Endometrium (tissue), 2 donors: ENCODE measurements around the gene SLC12A5.
"Not testable (repeated sequence)": the region's sequence is repeated elsewhere in the genome, so short reads cannot be mapped to it uniquely, and the experiment has no call there.

Source experiments
- FAIRE-seq: peaks from 2 replicates; lab custom pipeline; 2012; peaks lifted over from hg19 to GRCh38; lab: Jason Lieb, UNC
- donor health status: control.
- donor health status: control.

Gene SLC12A5

DNA sequence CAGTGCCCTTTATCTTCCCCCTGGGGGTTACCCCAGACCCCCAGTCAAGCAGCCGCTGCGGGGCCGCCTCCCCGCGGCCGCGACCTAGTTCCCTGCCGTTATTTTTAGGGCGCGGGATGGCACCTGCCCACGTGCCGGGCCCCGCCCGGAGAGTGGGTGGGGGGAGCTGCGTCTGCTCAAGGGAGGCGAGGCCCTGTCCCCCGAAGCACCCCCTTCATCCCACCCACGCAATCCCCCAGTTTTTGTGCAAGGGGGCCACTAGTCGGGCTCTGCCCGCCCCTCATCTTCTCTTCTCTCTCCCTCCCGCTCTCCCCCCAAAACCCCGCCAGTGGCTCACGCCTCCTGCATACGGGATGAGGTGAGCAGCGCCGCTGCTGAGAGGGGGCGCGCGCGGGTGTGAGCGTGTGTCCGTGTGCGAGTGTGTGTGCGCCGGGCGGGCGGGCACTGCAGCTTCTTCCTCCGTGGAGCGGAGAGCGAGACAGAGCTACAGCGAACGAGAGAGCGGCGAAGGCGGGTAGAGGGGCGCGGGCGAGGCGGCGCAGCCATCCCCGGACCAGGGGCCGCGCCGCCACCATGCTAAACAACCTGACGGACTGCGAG is at the start of gene SLC12A5:
TSS of gene SLC12A5 (plus strand) at position 444 of the 600 bp plus-strand sequence. CDS start at position 574, 130 bp downstream.
- FAIRE-seq = no peak

DNA sequence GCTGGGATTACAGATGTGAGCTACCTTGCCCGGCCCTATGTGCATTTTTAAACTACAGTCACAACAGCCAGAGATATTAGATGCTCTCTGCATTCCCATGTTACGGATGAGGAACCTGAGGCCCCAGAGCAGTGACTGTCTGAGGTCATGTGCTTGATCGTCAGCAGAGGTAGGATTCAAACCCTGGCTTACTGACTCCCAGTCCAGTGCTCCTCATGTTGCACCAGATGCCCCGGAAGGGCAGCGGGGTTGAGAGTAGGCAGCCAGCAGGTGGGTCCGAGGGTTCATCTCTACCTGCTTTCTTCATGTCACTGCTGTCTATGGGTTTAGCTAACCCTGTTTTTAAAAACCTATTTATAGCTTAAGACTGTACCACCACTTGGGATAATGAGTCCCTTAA is 47.8 kb upstream of the SLC12A5 start:
- FAIRE-seq = no peak

DNA sequence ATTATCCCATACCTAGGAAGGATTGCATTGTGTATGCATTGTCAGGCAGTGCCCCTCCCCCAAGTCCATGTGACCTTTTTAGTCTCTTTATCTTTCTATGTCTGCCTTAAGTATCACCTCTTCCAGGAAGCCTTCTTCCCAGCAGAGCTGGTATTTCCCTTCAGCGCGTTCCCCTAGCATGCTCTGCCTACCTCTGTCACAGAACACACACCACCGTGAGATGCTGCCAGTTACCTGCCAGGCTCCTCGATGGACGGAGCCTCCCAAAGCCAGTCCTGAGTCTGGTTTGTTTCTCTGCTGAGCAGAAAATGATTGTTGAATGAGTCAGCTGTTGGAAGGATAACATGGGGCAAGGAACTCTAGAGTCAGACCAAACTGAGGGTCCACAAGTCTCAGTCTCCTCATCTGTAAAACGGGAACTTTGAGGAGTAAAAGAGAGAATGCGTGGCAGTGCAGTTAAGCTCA is 45.7 kb upstream of the SLC12A5 start:
- FAIRE-seq = no peak

DNA sequence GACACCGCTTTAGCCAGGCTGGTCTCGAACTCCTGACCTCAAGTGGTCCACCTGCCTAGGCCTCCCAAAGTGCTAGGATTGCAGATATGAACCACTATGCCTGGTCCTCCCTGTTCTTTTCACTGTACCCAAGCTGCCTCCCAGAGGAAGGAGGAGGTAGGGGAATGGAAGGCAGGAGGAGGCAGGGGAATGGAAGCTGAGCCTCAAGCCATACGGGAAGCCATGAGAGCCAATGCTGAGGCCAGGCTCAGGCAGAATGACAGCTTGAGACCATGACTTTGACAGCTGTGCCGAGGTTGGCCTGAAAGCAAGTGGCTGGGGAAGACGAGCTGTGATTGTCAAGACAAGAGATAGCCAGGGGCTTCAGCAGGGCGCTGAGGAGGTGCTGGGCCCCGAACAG is 43.4 kb upstream of the SLC12A5 start:
- FAIRE-seq = no peak

DNA sequence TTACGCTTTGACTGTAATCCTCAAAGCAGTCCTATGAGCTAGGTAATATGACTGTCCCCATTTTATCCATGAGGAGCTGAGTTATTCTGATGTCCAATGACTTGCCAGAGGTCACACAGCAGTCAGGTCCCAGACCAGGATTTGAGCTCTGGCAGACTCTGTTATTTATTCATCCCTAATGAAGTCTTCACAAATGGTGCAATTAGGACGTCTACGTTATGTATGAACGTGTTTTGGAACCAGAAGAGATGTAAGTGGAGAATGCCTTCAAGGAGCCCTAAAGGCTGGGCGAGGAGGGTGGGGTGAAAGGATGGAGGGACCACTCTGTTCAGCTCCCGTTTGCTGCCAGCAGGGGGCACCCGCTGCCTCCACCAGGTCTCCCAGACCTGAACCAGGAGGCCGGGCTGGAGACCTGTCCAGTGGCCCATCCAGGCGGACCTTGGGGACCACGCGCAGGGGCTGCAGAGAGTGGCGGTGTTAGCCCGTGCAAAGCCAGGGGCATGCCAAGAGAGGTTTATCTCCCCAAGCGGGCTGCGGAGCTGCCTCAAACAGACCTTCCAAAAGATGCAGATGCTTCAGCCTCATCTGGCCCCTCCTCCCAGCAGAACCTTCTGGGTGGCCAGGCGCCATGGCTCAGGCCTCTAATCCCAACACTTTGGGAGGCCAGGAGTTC is 41.8 kb upstream of the SLC12A5 start:
- no peak for FAIRE-seq

DNA sequence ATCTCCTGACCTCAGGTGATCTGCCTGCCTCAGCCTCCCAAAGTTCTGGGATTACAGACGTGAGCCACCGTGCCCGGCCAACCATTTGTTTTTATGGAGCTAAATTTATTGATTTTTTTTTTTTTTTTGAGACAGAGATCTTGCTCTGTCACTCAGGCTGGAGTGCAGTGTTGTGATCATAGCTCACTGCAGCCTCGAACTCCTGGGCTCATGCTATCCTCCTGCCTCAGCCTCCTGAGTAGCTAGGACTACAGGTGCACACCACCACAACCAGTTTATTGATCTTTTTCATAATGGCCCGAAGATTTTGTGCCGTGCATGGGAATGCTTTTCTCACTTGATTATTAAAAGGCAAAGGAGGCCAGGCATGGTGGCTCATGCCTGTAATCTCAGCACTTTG is 40.2 kb upstream of the SLC12A5 start:
- not testable (repeated sequence) for FAIRE-seq

DNA sequence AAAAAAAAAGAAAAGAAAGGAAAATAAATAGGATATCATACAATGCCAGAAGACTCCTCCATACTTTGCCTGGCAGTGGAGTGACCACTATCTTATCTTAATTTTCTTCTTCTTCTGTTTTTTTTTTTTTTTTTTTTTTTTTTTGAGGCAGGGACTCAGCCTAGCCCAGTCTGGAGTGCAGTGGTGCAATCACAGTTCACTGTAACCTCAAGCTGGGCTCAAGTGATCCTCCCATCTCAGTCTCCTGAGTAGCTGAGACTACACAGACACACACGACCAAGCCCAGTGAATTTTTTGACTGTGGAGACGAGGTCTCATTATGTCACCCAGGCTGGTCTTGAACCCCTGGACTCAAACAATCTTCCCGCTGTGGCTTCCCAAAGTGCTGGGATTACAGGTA is 37.4 kb upstream of the SLC12A5 start:
- no peak for FAIRE-seq

DNA sequence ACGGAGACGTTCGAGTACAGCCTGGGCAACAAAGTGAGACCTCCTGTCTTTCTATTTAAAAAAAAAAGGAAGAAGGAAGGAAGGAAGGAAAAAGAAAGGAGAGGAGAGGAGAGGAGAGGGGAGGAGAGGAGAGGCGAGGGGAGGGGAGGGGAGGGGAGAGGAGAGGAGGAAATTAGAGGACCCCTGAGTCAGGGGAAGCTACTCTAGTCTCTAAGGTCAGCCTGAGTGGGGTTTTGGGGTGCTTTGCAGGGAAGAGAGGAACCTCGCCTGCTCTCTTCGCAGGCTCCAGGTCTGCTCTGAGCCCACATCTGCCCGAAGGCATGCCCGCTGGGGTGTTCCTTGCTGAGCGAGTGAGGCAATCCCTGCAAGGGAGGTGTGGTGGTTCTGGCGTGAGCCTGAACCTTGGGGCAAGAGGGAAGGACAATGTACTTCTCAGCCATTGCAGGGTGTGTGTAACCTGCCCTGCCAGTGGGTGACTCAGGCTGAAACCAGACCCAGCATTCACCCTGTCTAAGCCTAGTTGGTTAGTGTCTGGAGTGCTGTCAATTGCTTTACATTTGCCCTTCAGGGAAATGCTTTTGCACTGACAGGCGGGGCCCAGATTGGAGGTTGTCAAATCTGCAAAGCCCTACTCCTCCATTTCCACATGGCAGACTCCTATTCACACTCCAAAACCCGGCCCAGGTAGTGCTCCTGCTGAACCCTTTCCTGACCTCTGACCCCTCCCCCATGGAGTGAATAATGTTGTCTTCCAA is 35.6 kb upstream of the SLC12A5 start:
- FAIRE-seq = no peak

DNA sequence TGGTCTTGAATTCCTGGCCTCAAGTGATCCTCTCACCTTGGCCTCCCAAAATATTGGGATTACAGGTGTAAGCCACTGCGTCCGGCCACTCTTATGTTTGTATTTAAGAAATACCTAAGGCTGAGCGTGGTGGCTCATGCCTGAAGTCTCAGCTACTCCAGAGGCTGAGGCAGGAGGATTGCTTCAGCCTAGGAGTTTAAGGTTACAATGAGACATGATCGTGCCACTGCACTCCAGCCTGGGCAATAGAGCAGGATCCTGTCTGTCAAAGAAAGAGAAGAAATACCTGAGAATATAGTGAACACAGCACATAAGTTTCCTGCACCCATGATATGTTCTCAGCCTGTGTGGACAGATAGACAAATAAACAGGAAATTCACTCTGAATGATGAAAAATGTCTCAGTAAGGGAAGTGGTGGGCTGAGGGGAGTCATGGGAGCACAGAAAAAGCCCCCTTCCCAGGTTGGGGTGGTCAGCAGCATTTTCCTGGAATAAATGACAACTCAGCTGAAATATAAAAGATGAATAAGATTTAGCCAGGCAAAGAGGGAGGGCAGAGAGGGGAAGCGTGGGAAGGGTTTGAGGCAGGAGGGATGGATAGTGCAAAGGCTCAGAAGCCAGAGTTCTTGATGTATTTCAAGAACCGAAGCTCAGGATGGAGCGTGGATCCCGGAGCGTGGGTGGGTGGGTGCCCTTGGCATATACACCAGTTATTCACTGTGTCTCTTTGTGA is 34.1 kb upstream of the SLC12A5 start:
- no peak for FAIRE-seq

DNA sequence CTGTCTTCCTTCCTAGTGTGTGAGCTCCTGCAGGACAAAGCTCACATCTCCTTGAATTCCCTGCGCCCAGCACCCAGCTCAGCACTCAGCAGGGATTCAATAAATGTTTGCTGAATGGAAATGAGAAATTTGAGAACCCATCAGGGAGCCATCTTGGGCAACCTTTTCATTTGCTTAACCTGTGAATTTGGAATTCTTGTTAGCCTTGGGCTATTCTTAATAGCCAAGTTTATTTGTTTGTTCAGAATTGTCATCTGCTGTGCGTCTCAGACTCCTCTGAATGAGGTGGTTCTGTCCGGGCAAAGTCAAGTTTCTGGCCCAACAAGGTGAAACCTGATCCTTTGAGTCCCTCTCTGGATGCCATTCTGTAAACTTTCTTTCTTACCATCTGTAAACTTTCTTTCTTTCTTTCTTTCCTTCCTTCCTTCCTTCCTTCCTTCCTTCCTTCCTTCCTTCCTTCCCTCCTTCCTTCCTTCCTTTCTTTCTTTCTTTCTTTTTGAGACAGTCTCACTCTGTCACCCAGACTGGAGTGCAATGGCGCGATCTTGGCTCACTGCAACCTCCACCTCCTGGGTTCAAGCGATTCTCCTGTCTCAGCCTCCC is 33.4 kb upstream of the SLC12A5 start:
- not testable (repeated sequence) for FAIRE-seq

DNA sequence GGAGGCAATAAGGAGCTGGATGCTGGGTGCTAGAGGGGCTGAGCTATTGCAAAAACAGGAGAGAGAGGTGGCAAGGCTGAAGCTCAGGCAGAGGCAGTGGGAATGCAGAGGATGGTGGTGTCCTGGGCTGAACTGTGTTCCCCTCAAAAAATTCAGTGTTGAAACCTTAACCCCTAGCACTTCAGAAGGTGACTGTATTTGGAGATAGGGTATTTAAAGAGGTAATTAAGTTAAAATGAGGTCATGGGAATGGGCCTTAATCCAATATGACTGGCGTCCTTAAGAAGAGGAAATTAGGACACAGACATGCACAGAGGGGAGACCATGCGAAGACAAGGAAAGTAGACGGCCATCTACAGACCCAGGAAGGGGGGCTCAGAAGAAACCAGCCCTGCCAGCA is 31.8 kb upstream of the SLC12A5 start:
- FAIRE-seq = no peak

DNA sequence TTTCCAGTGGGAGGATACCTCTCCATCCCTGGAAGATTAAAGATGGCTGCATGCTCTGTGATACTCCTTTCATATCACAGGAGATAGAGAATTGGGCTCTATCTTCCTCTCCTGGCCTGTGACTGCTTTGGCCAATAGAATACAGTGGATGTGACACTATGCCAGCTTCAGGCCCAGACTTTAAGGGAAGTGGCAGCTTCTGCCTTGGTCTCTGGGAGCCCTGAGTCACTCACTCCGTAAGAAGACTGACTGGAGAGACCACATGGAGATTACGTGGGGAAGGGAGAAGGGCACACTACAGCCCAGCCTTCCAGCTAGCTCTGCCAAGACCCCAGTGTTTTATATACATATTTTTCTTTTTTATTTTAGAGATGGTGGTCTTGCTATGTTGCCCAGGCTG is 30.7 kb upstream of the SLC12A5 start:
- no peak for FAIRE-seq

DNA sequence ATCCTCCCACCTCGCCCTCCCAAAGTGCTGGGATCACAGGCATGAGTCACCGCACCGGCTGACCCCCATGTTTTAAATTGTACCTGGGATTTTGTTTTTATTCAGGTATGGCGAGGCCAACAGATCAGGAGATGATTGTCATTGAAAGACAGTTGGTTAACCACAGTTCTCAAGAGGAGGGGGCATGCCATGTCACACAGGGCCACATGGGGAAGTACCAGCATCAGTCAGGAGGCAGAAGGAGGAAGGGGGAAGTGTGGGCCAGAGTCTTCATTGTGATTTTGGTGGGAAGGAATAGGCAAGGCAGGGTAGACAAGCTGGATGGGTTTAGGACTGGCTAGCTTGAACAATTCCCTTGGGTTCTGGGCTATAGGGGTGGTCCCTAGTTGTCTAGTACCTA is 30.3 kb upstream of the SLC12A5 start:
- no peak for FAIRE-seq

DNA sequence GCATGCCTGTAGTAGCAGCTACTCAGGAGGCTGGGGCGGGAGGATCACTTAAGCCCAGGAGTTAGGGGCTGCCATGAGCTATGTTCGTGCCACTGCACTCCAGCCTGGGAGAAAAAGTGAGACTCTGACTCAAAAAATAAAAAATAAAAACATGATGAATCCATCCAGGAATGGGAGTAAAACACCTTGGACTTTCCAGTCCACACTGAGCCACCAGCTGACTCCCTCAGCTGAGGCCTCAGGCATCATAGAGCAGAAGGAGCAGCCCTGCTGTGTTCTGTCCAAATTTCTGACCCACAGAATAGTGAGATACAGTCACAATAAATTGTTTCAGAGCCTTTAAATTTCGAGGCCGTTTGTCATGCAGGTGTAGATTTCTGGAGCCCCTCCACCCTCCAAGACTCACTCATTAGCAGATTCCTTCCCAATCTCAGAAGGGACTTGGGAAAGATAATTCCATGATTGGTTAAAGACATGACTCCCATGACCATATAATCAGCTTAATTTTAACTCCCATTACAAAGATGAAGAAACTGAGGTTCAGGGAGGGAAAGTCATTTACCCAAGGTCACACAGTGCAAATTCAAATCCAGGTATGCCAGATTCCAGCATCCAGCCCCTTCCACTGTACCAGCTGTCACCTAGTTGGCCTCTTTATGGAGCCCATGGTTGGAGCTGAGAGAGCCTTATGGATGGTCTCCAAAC is 29.3 kb upstream of the SLC12A5 start:
- no peak for FAIRE-seq

DNA sequence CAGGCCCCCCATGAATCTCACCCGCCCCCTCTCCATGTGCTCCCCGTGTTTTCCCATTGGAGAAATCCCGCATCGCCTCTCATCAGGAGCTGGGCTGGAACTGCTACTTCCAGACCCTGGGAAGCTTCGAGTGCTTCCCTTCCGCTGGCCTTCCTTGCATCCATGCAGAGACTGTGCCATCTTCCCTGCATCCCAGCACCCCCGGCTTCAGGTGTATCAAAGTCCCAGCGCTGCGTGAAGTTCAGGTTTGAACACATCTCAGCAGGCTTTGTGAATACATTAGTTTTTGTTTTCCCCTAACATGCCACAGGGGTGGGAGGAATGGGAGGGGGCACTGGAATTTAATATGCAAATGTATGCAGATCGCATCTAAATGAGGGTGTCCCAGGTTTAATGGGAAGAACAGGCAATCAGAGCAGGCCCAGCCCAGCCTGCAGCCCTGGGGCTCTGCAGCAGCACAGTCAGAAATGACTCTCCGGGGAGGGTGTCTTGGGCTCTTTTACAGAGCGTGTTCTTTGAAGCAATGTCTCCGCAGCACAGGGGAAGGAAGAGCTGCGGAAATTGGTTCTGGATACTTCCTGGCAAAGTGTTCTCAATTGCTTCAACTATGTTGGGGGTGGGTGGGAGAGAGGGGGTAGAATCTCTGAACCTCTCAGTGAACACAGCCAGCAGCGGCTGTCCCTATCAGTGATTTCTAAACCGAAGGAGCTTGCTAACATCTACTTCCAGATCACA is 28.6 kb upstream of the SLC12A5 start:
- no peak for FAIRE-seq

DNA sequence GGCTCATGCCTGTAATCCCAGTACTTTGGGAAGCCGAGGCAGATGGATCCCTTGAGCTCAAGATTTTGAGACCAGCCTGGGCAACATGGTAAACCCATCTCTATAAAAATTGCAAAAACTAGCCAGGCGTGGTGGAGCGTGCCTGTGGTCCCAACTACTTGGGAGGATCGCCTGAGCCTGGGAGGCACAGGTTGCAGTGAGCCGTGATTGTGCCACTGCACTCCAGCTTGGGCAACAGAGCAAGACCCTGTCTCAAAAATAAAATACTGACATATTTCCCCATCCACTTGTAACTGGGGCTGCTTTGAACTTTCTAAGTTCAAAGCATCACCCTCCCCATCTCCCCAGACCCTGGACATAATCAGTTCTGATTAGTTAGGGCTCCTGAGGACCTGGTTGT is 27.5 kb upstream of the SLC12A5 start:
- no peak for FAIRE-seq

DNA sequence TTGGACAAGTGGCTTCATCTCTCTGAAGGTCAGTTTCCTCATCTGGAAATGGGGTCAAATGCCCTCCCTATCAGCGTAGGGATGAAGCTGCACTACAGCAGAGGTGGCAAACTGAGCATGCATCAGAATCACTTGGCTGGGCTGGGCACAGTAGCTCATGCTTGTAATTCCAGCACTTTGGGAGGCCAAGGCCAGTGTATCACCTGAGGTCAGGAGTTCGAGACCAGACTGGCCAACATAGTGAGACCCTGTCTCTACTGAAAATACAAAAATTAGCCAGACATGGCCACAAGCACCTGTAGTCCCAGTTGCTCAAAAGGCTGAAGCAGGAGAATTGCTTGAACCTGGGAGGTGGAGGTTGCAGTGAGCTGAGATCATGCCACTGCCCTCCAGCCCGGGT is 27.0 kb upstream of the SLC12A5 start:
- no peak for FAIRE-seq

DNA sequence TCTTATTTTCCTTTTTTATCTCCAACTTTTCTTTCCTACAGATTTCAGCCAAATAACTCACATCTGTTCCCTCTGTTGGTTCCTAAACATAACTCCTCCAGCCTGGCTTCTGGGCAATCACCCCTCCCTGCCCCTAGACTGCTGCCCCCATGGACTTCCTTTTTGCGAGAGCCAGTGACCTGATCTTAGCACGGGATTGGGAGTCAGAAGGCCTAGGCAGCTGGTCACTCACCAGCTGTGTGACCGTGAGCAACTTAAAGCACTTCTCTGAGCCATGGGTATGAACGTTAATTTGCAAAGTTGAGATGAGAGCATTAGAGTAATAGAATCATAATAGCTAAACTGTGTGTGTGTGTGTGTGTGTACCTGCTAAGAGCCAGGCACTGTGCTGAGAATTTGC is 24.8 kb upstream of the SLC12A5 start:
- no peak for FAIRE-seq

DNA sequence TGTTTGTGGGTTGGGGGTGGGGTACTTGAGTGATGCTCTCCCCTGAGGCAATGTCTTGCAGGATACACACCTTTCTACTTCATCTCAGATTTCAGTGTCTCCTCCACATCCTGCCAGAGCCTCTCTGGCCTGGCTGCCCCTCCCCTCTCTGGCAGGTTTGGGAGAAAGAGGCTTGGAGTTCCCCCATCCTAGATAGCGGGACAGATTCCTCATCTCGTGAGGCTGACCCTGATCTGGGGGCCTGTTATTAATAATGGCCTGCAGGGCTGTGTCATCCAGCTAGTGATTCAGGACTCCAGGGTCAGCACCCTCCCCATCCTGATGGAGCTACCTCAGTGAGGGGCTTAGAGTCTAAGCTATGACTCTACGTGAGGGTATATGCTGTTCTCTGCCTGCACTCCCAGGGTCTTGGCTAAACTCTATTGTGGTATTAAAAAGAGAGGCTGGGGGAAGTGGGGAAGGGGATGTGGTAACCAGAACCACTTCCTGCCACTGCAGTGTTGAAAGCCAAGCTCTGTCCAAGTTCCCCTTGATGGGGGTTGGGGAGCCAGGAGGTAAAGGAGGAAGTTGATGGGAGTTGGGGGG is 24.0 kb upstream of the SLC12A5 start:
- no peak for FAIRE-seq

DNA sequence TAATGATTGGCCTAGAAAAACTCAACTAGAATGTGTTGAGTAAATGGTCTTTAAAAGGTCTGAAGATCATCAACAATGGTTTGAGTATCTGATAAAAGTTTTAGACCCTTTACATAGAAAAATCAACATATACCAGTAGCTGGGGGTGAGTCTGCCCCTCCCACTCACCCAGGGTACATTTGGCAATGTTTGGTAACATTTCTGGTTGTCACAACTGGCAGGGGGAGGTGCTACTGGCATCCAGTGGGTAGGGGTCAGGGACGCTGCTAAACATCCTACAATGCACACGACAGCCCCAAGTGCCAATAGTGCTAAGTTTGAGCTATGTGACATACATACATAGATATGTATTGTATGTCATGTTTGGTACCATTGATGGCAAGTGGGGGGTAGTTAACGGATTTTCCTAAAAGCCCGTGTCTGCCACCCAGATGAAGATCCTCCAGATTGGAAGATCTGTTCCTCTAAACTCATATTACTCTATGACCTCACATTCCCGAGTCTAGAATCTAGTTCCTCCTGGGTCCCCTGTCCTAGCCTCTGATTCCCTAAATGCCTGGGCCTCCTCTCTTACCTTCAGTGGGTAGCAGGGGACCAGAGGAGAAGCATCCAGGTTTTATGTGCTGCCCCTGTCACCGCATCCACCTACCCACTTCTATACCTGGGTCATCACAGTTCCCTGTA is 22.9 kb upstream of the SLC12A5 start:
- FAIRE-seq = no peak
